Measurements from ENCODE around the gene PRH2.

PRH2 gene

GRCh38 chr12:10928746-10929286, at the start of gene PRH2:
Gene PRH2 (plus strand): TSS chr12:10929236. CDS start chr12:10929274, 38 bp downstream.
- DNase-seq, result no peak

- no peak for DNase-seq
Measured at GRCh38 chr12:10884086-10884725, 44.8 kb upstream of the PRH2 start, which contains the start of gene PRH1. Gene PRH1 (minus strand): TSS chr12:10884255. CDS start chr12:10884217, 38 bp downstream.

GRCh38 chr12:10889226-10889625, 39.8 kb upstream of the PRH2 start:
- no peak for DNase-seq

GRCh38 chr12:10891937-10892336, 37.1 kb upstream of the PRH2 start:
- no peak for DNase-seq

DNA sequence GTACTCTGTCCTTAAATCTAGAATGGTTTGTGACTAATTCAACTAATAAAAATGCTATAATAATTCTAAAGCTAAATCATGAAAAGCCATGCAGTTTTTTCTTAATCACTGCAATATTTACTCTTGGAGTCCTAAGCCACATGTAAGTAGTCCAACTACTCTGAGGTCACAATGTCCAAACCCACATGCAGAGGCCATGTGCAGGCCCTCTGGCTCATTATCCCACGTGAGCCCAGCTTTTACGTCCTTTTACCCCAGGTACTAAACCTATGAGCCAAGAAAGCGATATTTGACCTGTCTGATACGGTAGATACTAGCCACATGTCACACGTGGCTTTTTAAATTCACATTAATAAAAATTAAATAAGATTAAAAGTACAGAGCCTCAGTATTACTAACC, 32.2 kb upstream of the PRH2 start:
- no peak for DNase-seq

DNA sequence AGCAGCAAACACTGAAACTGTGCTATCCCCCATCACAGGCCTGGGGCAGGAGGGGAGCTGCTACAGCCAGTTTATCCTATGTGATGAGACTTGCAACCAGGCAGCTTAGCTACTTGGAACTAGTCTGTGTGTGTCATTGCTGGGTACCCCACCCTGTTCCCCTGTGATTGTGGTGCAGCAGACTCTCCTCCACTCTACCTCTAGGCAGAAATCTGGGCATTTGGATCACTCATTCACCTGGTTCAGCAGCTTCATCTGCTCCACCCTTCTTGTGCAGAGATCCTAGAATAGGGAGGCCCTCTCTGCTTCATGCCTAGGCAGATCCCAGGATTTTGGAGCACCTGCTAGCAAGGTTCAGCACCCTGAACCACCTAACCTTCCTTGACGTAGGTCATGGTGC, 28.5 kb upstream of the PRH2 start:
- DNase-seq, result no peak

DNA sequence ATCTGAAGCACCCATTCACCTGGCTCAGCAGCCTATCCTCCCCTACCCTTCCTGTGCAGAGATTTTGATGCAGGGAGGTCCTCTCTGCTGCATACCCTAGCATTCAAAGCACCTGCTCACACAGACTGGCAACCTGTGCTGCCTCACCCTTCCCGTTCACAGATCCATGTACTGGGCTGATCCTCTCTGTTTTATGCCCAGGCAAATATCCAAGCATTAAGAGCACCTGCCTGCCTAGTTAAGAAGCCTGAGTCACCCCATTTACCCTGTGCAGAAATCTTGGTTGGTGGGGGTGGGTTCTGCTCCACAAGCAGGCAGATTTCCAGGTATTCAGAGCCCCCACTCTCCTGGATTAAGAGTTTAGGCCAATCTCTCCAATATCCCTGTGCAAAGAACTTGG, 28.1 kb upstream of the PRH2 start:
- no peak for DNase-seq

- no peak for DNase-seq
Measured at GRCh38 chr12:10901427-10901826, 27.6 kb upstream of the PRH2 start.

DNA sequence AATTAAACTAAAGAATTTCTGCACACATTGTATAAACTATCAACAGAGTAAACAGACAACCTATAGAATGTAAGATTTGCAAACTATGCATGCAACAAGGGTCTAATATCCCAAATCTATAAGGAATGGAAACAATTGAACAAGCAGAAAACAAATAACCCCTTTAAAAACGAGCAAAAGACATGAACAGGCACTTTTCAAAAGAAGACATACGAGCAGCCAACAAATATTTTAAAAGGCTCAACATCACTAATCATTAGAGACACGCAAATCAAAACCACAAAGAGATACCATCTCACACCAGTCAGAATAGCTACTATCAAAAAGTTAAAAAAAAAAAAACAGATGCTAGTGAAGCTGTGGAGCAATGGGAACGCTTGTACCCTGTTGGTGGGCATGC, 24.4 kb upstream of the PRH2 start:
- no peak for DNase-seq

GRCh38 chr12:10909462-10909861, 19.6 kb upstream of the PRH2 start, which contains the start of gene TAS2R13:
Gene TAS2R13 (minus strand): TSS chr12:10909562. CDS start chr12:10909298, 264 bp downstream.
- no peak for DNase-seq

DNA sequence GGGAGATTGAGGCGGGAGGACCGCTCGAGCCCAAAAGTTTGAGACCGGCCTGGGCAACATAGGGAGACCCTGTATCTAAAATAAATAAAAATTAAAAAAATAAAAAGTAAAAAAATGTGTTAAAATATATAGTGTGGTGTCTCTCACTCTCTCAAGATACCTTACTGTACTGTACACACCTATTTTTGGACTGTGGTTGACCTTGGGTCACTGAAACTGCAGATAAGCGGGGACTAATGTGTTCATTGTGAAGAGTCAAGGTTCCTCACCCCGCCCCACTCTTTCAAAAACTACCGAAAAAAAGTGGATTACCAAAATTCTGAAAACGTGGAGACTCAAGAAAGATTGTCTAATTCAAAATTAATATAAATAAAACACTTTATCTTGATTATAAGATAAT, 18.7 kb upstream of the PRH2 start:
- no peak for DNase-seq

DNA sequence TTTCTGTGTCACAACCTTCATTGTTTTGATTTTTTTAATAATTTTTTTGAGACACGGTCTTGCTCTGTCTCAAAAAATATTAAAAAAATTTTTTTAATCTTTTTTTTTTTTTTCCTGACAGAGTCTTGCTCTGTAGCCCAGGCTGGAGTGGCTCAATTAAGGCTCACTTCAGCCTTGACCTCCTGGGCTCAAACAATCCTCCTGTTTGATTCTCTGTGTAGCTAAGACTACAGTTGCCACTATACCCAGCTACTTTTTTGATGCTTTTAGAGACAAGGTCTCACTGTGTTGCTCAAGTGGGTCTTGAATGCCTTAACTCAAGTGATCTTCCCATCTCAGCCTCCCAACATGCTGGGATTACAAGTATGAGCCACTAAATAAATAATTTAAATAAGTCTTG, 9.2 kb upstream of the PRH2 start:
- no peak for DNase-seq

DNA sequence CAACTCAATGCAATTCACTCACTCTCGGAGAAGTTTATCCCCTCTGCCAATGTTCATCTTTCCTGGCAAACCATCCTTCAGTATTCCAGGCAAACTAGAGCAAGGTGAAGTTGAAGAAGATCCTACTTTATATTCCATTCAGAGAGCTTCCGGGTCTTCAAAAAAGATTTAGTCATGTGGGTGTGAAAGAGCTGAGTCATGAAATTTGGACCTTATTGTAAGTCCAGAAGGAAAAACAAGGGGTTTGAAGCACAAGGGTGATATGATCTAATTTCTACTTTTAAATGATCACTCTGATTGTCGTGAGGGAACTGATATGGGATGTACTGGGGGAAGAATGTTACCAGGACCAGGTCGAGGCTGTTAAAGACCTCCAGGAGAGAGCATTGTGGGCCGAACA, 2.8 kb upstream of the PRH2 start:
- DNase-seq, result no peak

DNA sequence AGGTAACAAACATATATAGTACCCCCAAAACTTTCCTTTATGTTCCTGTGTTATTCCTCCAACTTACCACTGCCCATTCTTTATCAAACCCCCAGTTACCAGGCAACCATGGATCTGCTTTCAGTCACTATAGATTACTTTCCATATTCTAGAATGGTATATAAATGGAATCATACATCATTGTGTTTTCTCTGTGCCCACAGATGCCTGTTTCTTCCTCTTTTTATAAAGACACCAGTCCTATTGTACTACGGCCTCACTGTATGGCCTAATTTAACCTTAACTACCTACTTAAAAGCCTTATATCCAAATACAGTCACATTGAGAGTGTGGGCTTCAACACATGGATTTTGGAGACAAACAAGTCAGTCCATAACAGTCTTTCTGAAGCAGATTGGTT, 7.5 kb downstream of the PRH2 start:
- DNase-seq, result no peak

- DNase-seq, result no peak
Measured at GRCh38 chr12:10939163-10939562, 10.1 kb downstream of the PRH2 start, which contains the start of gene TAS2R14. Gene TAS2R14 (minus strand): TSS chr12:10939263. CDS start chr12:10939207, 56 bp downstream.

GRCh38 chr12:10940389-10940788, 11.4 kb downstream of the PRH2 start:
- DNase-seq, result no peak

- no peak for DNase-seq
Measured at GRCh38 chr12:10941369-10941768, 12.3 kb downstream of the PRH2 start.

GRCh38 chr12:10941916-10942607, 13.0 kb downstream of the PRH2 start:
- no peak for DNase-seq

- no peak for DNase-seq
Measured at GRCh38 chr12:10943167-10943566, 14.1 kb downstream of the PRH2 start.

GRCh38 chr12:10952645-10953044, 23.6 kb downstream of the PRH2 start:
- no peak for DNase-seq

DNA sequence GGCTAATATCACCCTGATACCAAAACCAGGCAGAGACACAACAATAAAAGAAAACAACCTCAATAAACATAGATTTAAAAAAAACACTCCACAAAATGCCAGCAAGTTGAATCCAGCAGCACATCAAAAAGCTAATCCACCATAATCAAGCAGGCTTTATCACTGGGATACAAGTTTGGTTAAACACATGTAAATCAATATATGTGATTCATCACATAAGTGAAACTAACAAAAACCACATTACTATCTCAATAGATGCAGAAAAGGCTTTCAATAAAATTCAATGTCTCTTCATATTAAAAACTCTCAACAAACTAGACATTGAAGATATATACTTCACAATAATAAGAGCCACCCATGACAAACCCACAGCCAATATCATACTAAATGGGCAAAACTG, 27.0 kb downstream of the PRH2 start:
- DNase-seq, result no peak

DNA sequence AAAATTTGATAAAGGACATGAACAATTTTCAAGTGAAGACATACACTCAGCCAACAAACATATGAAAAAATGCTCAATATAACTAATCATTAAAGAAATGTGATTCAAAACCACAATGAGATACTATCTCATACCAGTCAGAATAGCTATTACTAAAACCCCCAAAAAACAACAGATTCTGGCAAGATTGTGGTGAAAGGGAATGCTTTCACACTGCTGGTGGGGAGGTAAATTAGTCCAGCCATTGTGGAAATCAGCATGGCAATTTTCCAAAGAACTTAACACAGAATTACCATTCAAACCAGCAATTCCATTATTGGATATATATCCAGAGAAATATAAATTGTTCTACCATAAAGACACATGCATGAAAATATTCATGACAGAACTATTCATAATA, 28.7 kb downstream of the PRH2 start:
- no peak for DNase-seq

DNA sequence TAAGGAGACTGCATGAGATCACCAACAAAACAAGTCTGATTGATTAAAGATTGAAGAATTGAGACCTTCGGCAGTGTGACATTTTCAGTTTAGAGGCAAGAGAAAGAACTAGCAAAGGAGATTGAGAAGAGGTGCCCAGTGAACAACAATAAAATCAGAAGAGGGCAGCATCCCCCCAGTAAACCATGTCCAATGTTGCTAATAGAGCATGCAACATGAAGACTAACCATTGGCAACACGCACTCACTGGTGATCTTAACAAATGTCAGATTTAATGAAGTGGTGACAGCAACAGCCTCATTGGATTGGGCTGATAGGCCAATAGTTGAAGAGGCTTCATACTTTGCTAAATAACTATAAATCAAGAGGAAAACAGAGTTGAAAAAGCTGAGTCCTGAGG, 30.8 kb downstream of the PRH2 start:
- DNase-seq, result no peak

- DNase-seq, result no peak
Measured at GRCh38 chr12:10960211-10960610, 31.2 kb downstream of the PRH2 start.
